Mesenteric fat pad (tissue), 1 donor: ENCODE measurements around the gene DBNL. TPM values are rescaled to one million over a fixed set of nuclear protein-coding genes. Genes with fewer than 3 reads are reported as not detected.
"Not testable (repeated sequence)": the region's sequence is repeated elsewhere in the genome, so short reads cannot be mapped to it uniquely, and the experiment has no call there.

Experiments
- DNase-seq: peaks from one replicate; pipeline ENCODE4 v3.0.0-alpha.2; 2020; ENCODE audit warnings: low spot score
- long read RNA-seq: library from polyadenylated mRNA; unstranded; transcript quantifications from one replicate; pipeline ENCODE4 v2.0.0, GENCODE V29; 2020
- total RNA-seq: library from RNA; stranded (reverse); fragmentation: NEBNext Ultra II Directional; extraction: Animal tissue kit (Norgen Biotek cat#: 25700); gene quantifications from one replicate; pipeline ENCODE4 v1.2.1, GENCODE V29; 2021
- donor health status: DM: yes; HTN: yes; CAD: no.

Gene DBNL
- total RNA-seq = 99.0 TPM
- long read RNA-seq, transcript DBNL-217 (13 exons, 2,068 nt) = minor isoform, 5 of 601 reads
- long read RNA-seq, transcript DBNL-220 (13 exons, 2,117 nt) = minor isoform, 98 of 601 reads
- long read RNA-seq, transcript DBNL-210 (13 exons, 1,808 nt) = major isoform, 344 of 601 reads
- long read RNA-seq, partial matches to known transcripts = 29 of 601 reads
- long read RNA-seq, other reads (novel, unspliced or antisense) = 120 of 601 reads

DNA sequence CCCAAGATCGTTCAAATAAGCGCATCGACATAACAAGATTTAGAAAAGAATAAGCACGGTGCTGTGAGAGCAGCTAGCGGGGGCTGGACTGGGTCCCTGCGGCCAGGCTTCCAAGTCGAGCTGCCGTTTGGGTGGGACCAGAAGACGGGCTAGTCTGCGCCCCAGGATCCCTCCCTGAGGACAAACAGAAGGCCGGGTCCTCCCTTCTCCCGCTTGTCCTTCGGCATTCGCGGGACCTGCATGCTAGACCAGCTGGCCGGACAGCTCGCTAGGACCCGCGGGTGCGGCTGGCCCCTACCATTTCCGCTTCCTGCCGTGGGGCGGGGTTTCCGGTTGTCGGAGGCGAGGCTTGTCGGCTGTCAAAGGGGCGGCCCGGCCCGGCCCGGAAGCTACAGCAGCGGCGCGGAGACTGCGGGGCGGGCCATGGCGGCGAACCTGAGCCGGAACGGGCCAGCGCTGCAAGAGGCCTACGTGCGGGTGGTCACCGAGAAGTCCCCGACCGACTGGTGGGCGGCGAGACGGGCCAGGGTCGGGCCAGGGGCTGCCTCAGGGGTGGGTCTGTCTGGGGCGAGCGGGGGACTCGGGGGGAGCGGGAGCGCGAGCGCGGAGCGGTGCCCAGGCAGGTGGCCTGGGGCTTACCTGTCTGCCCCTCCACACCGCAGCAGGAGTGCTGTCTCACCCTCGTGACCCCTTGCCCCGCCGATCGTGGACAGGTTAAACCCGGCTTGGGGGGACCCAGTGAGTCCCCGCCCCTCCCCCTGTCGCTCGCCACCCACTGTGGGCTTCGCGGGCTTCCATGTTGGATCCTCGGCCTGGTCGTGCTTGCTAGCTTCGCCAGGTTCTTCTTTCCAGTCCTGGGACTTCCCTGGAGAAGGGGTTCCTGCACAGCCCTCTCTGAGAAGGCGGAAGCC, at the start of gene DBNL:
DBNL (plus strand) TSS at position 388 of the 911 bp plus-strand sequence; CDS start at position 424, 36 bp downstream.
- peak; percentile 99 for DNase-seq

DNA sequence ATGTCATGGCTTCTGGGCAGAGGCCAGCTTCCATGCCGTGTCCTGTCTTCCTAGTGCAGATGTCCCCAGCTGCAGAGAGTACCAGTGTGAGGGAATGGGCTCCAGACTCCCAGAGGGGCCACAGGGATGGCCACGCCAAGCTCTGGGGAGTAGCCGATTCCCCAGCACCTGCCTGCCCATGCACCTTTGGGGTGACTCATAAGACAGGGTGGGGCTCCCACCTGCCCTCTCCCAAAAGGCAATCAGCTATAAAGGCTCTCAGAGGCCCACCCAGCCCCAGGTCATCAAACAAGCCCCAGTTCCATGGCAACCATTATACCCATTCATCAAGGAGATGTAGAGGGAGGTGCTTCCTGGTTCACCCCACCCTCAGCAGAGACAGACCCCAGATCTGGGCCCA, 47.0 kb upstream of the DBNL start, which contains the start of gene SPDYE1:
SPDYE1 (plus strand) TSS at position 366 of the 400 bp plus-strand sequence. CDS start 2,053 bp downstream, outside the sequence.
- DNase-seq = not testable (repeated sequence)

DNA sequence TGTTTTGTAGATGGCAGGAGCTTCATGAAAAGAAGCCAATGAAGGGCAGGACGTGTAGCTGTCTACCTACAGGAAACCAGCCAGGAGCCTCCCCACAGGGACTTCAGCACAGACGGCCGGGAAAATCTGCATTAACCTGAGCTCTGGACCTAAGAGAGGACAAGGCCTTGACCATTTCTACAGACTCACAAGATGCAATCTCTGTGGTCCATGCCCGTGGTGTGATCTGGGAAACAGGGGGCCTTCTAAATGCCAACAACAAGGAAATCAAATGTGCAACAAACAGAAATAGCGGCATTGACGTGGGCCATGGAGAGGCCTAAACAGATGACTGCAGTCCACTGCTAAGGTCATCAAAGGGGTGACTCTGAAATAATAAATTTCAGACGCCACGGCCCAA, 32.4 kb upstream of the DBNL start:
- not testable (repeated sequence) for DNase-seq

DNA sequence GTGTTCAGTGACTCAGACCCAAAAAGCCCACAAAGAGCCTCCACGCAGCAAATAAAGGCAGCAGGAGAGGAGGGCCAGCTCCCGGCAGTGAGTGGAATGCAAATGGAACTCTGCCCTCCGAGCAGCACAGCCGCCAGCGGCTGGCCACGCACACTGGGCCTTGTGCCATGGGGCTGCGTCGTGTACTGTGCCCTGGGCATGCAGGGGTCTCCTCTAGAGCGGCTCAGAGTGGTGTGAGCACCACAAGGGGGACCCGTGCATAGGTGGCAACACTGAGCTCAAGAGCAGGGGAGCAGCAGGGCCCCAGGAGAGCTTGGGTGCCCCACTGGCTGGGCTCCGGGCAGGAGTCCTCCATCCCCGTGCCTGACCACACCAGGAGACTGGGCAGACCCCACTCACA, 29.4 kb upstream of the DBNL start:
- DNase-seq = not testable (repeated sequence)

DNA sequence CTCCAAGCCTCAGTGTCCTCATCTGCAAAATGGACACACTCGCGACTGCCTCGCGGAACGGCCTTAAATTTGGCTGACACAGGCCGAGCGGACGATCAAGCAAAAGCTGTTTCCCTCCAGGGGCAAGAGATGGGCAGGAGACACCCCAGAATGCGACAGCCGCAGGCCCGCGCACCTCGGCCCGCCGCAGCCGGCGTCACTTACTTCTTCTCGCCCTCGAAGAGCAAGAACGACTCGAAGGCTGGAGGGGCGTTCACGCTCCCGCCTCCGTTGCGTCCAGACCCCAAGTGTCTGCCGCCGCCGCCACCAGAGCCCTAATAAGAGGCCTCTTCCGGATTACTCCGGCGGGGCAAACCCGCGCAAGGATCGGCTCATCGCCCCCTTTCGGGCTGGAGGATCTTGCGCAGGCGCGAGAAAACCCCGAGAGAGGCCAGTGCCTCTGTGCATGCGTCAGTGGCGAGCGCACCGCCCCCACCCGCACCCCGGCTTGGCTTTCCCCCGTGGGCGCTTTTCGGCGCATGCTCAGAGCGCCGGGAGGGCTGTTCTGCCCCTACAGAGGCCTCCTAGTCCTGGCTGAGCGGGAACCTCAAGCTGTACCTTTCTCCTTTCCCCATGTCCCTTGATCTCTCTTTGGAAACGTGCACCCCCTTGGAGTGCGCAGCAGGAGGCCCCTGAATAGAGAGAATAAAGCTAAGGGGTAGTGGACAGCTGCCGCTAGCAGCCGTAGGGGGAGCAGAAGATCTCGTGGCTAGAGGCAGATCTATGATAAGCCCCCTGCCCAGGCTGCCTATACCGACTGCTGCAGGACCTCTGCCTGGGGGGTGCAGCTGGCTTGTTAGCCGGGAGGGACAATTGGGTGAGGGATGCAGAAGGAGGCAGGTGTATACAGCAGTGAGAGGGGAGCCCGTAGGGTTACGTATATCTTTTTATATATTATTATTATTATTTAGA, 25.4 kb upstream of the DBNL start:
- peak; percentile 99 for DNase-seq

DNA sequence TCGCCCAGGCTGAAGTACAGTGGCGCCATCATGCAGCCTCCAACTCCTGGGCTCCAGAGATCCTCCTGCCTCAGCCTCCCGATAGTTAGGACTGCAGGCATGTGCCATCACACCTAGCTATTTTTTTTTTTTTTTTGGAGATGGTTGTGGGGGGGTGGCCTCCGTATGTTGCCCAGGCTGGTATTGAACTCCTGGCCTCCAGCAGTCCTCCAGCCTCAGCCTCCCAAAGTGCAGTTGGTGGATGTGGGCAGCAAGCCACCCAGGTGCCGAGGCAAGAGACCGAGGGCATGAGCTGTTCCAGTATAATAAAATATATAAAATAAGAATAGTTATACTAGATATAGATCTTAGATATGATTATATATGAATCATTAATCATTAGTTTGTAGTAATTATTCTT, 24.7 kb upstream of the DBNL start:
- not testable (repeated sequence) for DNase-seq

DNA sequence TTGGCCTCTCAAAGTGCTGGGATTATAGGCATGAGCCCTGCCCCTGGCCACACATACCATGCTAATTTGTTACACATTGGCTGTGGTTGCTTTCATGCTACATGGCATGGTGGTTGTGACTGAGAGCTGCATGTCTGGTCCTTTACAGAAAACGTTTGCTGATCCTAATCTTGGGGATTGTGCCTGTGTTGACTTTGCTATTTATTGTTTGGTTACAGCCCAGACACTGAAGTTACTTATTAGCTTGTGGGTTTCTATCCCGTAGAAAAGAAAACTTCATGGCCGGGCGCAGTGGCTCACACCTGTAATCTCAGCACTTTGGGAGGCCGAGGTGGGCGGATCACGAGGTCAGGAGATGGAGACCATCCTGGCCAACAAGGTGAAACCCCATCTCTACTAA, 22.4 kb upstream of the DBNL start:
- DNase-seq = not testable (repeated sequence)

DNA sequence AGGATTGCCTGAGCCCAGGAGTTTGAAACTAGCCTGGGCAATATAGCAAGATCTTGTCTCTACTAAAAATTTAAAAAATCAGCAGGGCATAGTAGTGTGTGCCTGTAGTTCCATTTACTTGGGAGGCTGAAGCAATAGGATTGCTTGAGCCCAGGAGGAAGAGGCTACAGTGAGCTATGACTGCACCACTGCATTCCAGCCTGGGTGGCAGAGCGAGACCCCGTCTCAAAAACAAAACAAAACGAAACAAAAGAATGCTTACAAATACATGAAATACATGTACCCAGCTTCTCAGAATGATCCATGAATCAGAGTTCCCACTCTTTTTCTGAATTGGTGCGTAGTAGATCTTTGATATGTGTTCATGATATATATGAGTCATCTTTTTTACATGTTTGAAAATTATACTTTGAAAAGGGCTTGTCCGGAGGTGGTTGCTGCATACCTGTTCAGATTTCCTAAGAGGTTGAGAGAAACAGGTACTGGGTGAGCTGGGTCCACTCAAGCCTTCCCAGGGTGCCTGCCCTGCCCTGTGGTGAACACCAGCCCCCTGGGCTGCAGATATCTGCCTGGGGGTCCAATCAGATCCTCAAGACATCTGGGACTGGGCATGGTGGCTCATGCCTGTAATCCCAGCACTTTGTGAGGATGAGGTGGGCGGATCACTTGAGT, 21.6 kb upstream of the DBNL start:
- not testable (repeated sequence) for DNase-seq

DNA sequence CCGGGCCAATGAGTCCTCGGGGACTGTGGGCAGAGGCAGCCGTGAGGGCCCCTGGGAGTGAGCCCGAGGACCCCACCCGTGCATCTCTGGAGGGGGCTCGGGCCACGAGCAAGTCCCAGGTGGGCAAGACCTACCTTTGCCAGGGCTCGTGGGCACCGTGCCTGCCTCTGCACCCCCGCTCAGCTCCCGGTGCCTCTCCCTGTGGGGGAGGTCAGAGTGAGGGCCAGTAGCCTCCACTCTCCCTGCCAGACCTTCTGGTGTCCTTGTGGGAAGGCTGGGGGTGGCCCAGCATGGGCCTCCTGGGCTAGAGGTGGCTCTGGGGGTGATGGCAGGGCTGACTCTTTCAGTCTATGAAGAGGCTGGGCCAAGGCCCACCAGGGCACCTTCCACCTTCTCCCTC, 15.1 kb upstream of the DBNL start:
- not testable (repeated sequence) for DNase-seq

DNA sequence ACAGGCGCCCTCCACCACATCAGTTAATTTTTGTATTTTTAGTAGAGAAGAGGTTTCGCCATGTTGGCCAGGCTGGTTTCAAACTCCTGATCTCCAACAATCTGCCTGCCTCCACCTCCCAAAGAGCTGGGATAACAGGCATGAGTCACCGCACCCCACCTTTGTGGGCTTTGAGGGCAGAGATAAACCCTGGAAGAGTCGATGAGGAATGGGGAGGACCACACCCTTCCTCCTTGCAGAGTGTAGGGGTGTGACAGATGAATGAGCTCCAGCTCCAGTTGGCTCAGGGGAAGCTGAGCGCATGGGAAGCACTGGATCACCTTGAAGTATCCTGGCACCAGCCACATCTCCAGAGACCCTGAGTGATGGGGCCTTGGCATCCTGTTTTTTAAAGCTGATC, 14.5 kb upstream of the DBNL start:
- DNase-seq = not testable (repeated sequence)

DNA sequence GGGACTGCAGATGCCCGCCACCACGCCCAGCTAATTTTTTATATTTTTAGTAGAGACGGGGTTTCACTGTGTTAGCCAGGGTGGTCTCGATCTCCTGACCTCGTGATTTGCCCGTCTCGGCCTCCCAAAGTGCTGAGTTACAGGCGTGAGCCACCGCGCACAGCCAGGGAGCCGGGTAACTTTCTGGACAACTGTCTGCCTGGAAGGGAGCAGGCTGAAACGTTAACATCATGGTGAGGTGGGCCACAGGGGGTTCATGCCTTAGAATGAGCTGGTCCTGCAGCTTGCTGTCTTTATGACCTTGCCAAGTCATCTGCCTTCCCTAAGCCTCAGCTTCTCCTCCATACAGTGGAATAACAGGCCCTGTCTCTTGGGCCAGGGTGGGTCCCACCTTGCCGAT, 13.2 kb upstream of the DBNL start:
- DNase-seq = not testable (repeated sequence)

DNA sequence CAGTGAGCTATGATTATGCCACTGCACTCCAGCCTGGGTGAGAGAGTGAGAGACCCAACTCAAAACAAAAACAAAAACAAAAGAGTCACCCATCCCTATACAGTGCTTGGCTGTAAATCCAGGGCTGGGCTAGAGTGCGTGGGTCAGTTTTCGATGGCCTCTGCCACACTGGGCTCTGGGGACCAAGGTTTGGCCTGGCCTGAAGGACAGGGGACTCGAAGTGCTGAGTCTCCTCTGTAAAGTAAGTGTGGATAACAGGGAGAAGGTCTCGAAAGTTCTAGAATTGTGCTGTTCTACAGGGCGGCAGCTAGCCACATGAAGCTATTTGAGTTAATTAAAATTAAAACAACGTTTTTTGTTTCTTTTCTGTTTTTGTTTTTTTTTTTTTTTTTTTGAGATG, 12.5 kb upstream of the DBNL start:
- not testable (repeated sequence) for DNase-seq

DNA sequence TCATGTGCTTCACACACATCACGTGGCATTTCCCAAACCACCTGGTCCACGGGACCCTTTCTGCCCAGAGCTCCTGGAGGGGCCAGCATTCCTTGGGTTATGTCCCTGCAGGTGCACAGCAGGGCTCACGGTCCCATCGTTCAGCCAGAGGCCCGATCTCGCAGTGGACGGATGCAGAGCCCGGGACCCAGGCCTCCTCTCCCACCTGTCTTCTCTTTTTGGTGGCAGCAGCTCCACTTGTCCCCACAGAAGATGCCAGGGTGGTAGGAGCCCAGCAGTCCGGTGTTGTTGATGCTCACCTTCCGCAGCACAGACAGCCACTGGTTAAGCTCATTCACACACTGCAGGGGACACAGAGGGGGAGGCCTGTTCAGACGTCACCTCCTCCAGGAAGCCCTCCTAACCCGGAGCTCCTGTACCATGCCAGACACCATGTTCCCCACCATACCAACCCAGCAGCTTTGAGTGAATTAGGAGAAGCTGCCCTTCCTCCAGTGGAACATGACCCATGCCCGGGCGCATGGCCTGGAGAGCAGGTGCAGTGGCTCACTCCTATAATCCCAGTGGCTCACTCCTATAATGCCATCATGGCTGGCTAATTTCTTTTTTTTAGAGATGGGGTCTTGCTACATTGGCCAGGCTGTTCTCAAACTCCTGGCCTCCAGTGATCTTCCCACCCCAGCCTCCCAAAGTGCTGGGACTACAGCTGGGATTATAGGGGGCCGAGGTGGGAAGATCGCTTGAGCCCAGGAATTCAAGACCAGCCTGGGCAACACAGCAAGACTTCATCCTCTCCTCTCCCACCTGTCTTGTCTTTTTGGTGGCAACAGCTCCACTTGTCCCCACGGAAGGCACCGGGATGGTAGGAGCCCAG, 10.3 kb upstream of the DBNL start:
- not testable (repeated sequence) for DNase-seq

DNA sequence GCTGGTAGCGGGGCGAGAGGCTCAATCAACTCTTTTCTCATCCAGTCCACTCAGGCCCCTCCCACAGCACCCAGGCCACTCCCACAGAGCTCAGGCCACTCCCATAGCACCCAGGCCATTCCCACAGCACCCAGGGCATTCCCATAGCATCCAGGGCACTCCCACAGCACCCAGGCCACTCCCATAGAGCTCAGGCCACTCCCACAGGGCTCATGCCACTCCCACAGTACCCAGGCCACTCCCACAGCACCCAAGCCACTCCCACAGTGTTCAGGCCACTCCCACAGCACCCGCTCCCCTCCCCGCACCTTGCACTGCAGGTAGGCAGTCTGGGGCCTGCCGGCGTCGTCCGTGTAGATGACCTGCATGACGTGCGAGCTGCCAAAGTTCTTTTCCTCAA, 8.1 kb upstream of the DBNL start:
- DNase-seq = not testable (repeated sequence)

DNA sequence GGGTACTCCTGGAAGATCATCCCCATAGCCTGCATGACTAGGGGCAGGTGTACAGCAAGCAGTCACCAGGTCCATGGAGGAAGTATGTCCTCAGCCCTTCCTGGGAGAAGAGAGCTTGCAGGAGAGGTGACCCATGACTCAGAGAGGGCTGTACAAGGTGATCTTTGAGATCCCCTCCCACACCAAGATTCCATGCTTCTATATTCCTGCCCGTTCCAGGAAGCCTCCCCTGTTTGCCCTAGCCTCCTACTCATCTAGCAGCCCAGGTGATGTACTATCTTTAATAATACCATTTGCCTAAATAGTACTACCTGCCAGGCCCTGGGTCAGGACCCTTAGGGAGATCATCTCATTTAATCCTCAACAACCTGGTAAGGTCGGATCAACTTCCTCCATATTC, 6.6 kb upstream of the DBNL start:
- DNase-seq = not testable (repeated sequence)

DNA sequence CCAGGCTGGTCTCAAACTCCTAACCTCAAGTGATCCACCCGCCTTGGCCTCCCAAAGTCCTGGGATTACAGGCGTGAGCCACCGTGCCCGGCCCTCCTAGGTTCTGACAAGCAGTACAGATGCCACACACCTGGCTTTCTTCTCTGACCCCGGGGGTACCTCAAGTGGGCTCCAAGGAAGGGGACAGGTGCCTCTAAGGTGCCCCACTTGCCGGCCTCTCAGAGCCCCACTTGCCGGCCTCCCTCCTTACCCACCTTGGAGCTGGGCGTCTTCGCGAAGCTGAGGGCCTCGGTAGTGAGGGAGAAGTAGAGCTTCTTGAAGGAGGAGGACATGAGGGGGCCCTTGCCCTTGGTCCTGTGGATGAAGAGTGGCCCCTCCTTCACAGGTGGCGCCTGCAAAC, 5.9 kb upstream of the DBNL start:
- not testable (repeated sequence) for DNase-seq

DNA sequence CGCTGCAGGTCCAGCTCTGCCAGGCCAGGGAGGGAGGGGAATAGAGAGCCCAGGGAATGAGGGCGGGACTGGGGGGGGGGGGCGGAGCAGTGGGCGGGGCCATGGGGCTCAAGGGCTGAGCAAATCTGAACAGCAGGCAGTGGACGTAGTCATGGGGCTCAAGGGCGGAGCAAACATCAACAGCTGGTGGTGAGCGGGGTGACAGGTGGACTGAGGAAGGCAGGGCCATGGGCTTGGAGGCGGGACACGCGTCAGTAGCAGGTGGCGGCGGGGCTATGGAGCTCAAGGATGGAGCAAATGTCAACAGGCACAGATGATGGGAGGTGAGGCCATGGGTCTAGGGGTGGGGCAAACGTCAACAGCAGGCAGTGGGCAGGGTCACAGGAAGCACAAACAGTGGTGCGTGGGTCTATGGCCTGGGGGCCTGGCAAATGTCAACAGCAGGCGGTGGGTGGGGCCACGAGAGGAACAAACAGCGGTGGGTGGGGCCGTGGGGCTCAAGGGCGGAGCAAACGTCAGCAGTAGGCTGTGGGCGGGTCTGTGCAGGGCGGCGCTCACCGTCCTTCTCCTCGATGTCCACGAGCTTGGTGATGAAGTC, 5.4 kb upstream of the DBNL start:
- peak; percentile 96 for DNase-seq

DNA sequence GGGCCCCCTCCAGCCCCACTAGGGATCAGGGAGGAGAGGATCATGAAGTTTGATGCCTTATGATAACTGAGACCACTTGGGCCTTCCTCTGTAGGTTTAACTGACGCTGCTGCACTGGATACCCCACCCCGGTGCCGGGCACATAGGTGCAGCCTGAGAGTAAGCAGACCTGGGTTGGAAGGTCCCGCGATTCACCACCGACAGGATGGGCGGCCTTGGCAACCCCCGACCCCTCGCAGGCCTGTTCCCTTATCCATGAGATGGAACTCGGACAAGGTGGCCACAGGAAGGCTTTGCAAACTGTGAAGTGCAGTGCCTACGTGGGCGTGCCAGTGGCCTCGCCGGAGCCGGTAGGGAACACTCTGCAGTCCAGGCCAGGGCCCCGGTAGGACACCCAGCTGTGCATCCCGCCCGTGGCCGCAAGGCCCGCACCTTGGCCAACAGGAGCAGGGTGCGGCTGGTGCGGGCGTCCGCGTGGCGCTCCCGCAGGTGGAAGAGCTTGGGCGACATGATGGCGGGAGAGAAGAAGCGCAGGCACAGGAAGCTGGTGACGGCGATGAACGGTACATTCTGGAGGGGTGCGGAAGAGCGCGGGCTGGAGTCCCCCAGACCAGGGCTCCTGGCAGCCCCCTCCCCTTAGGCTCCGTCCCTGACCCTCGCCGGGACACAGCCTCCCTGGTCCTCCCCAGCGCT, 4.6 kb upstream of the DBNL start:
- not testable (repeated sequence) for DNase-seq
